D721Med (cell line): ENCODE data around the gene CCDC192.

Experiments used
- DNase-seq: peaks from one replicate; pipeline ENCODE4 v3.0.0; 2011; ENCODE audit warnings: low spot score; ENCODE audit not compliant: insufficient read length
- FAIRE-seq: peaks from 2 replicates; lab custom pipeline; 2011; peaks lifted over from hg19 to GRCh38; lab: Jason Lieb, UNC
- TF ChIP-seq, protein P1 (sequence below): IDR thresholded peaks from 2 replicates; pipeline ENCODE4 v1.5.1; 2012; ENCODE audit warnings: mild to moderate bottlenecking, control low read depth; ENCODE audit not compliant: insufficient read depth; ENCODE audit errors: missing control alignments

CCDC192 gene, protein sequence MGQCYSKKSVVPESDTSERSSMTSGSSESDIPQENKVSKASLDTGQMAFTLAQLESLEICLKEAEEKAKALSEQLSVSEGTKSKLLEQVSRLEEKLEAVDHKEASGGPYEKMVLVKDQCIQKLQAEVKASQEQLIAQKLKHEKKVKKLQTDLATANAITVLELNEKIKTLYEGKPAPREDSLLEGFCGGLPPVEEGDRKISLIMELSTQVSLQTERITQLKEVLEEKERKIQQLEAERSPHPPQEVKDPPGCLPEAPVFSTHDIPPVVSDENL

DNA sequence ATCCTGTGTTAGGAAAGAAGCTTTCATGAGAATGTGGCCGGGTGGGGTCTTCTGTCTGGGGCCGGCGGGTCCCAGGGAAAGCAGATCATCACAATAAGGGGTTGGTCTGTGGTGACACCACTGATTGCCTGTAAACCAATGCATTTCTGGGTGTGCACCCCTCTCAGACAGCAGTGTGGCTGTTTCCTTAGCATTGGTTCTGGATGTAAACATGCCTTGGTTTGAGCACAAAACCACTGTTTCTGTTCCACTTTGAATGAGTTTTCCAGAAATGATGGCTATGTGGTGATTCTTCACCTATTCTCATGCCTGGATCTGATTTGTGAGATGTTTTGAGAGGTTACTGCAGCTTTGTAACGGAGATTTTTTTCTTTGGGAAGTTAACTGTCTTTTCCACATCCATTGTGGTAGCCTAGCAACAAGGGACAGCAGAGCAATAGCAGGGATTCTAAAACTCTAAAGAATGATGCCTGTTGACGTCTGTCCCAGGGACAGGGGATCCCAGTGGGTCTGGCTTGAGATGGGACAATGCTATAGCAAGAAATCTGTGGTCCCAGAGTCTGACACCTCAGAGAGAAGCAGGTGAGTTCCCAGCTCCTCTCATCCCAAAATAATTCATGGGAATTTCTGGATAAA, at the start of gene CCDC192:
CCDC192 (plus strand) TSS at position 466 of the 636 bp plus-strand sequence; CDS start at position 521, 55 bp downstream.
- no peak for FAIRE-seq

DNA sequence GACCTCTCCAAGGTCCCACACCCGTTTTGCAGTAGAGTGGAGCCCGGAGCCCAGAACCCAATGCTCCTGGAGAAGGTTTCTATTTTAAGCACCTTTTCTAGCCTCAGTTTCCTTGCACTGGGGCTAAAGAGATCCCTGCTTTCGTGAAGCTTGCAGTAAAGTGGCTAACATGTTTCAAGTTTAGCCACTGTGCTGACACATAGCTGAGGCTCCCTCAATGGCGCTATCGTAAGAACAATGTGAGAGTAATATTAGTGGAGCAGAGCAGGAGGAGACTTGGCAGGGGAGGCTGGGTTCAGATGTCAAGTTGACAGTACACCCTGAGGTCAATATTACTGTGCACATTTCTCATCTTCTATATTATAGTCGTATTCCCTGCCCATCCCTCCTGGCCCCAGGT, 46.4 kb upstream of the CCDC192 start:
- TF ChIP-seq, protein P1, sequence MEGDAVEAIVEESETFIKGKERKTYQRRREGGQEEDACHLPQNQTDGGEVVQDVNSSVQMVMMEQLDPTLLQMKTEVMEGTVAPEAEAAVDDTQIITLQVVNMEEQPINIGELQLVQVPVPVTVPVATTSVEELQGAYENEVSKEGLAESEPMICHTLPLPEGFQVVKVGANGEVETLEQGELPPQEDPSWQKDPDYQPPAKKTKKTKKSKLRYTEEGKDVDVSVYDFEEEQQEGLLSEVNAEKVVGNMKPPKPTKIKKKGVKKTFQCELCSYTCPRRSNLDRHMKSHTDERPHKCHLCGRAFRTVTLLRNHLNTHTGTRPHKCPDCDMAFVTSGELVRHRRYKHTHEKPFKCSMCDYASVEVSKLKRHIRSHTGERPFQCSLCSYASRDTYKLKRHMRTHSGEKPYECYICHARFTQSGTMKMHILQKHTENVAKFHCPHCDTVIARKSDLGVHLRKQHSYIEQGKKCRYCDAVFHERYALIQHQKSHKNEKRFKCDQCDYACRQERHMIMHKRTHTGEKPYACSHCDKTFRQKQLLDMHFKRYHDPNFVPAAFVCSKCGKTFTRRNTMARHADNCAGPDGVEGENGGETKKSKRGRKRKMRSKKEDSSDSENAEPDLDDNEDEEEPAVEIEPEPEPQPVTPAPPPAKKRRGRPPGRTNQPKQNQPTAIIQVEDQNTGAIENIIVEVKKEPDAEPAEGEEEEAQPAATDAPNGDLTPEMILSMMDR: no peak

More for the DNA sequence above, at the start of gene CCDC192:
- DNase-seq: no peak
- TF ChIP-seq, protein P1: no peak

DNA sequence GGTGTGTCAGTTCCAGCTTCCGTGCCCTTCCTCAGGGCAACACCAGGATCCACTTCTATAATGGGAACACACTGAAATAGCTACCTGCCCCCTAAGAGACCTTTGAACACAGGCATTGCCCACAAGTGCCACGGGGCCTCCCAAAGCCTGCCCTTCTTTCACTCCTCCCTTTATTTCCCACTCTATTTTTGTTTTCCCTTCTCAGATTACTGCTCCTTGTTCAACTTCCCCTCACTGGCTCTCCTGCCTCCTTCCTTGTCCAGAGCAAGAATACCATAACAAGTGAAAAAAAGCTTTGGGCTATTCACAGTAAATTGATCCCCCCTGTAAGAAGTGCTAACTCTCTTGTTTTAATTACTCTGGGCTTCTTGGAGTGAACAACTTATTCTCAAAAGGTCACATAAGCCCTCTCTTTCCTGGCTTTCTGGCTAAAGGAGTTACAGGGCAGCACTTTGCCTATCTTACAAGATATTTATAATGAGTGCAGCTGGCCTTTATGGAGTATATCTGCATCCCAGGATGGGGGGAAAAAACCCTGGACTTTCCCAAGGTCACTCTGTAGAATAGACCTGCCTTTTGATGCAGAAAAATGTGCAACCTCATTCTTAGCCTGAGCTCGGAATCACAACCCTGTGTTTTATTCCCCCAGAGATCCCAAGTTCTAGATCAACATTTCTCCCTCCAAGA, 43.0 kb upstream of the CCDC192 start:
- TF ChIP-seq, protein P1: no peak
- DNase-seq (no peak), FAIRE-seq (no peak)

More for the DNA sequence above, 46.4 kb upstream of the CCDC192 start:
- FAIRE-seq: no peak
- no peak for DNase-seq

DNA sequence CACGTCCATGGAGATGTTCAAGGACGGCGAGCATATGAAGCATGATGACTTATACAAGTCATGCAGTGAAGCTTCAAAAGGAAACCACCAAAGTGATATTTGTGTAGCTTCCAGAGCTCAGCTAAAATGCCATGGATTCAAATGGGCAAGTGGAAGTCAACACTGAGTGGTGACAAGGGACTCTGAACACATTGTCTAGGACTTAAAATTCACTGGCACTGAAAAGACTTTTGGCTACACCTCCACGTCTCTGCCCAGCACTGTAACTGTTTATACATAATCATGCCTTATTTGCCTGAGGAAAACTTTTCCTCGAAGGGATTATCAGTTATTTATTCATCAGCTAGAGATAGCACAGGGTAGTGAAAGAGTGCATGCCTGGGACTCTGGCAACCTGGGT, 39.1 kb upstream of the CCDC192 start:
- FAIRE-seq: no peak
- DNase-seq: no peak
- TF ChIP-seq, protein P1: no peak

DNA sequence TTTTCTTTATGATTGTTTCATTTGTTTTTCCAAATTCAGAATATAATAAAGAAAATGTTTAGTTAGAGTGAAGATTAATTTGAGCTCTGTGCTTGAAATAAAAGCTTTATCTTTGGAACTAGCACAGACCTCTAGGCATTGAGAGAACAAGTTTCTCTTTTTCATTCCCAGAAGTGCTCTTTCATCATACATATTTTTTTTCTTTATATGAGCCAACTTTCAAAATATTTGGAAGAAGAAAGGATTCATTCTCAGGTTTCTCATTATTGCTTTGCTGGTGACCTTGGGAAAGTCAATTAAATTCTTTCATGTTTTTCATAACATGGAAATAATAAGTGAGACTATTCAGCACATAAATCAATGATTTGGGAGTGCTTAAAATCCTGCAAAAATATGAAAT, 37.5 kb upstream of the CCDC192 start:
- TF ChIP-seq, protein P1: no peak
- FAIRE-seq (no peak), DNase-seq (no peak)

DNA sequence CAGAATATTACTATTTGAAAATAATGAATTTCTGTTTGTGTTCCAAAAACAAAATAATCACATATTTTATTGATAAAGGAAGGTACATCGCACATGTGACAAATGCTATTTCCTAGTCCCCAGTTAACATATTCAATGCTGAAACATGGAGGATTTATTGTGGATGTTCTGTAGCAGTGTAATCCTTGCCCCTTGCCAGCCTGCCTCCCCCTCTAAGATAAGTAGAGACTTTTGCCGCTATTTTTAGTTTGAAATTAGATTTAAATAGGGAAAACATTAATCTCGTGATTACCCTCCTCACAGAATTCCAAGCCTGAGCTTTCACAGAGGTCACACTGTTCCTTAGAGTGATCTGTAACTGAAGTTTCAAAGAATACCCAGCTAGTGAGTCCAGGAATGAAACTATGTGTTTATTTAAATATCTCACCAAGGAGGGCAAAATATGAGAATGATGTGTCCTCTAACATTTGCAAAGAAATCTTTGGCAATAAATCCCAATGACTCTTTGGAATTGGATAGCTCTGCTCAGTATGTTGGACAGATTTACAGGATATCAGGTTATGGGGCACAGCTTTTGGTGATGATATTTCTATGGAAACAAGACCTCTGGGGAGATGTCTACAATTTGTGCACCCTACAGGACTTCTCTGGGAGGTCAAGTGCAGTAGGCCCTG, 37.0 kb upstream of the CCDC192 start:
- DNase-seq (no peak), FAIRE-seq (peak; percentile 87)
- TF ChIP-seq, protein P1: no peak
